HEK293 (cell line): ENCODE results near the gene CYP27C1.

ENCODE experiments used
- GLIS2 ChIP-seq: fragments of 450-650 bp; formaldehyde crosslinking; IDR thresholded peaks from 2 replicates; pipeline ENCODE4 v1.5.1; 2016; ENCODE audit warnings: missing biosample characterization, missing genetic modification characterization
- KLF1 ChIP-seq: fragments of 450-650 bp; formaldehyde crosslinking; IDR thresholded peaks from 2 replicates; pipeline ENCODE4 v1.5.1; 2016; ENCODE audit warnings: missing biosample characterization, missing genetic modification characterization
- KLF16 ChIP-seq: fragments of 450-650 bp; formaldehyde crosslinking; IDR thresholded peaks from 2 replicates; pipeline ENCODE4 v1.5.1; 2017; ENCODE audit warnings: missing biosample characterization, missing genetic modification characterization
- ZBTB7A ChIP-seq: fragments of 450-650 bp; formaldehyde crosslinking; IDR thresholded peaks from 2 replicates; pipeline ENCODE4 v1.5.1; 2016; ENCODE audit warnings: low read depth, missing biosample characterization, missing genetic modification characterization
- ZFHX2 ChIP-seq: fragments of 450-650 bp; formaldehyde crosslinking; conservative IDR thresholded peaks from 2 replicates; pipeline ENCODE4 v1.5.1; 2016; ENCODE audit warnings: missing biosample characterization, missing genetic modification characterization
- ZNF146 ChIP-seq: fragments of 450-650 bp; formaldehyde crosslinking; IDR thresholded peaks from 2 replicates; pipeline ENCODE4 v1.5.1; 2016; ENCODE audit warnings: missing biosample characterization, missing genetic modification characterization
- ZNF184 ChIP-seq: fragments of 450-650 bp; IDR thresholded peaks from 2 replicates; pipeline ENCODE4 v1.5.1; 2018; ENCODE audit warnings: missing biosample characterization, mild to moderate bottlenecking, missing genetic modification characterization
- ZNF24 ChIP-seq: fragments of 450-650 bp; formaldehyde crosslinking; IDR thresholded peaks from 2 replicates; pipeline ENCODE4 v1.5.1; 2016; ENCODE audit warnings: missing biosample characterization, missing genetic modification characterization
- ZNF274 ChIP-seq, 2 experiments: fragments of 200-500 bp in 1 of 2; fragments of 450-650 bp in 1 of 2; sonication (Bioruptor generic) in 1 of 2; formaldehyde crosslinking in 1 of 2; IDR thresholded peaks; 2 replicates each; pipeline versions ENCODE4 v1.5.1 to v1.6.1; 2014 to 2016; ENCODE audit warnings: borderline replicate concordance in 1 of 2, inconsistent platforms in 1 of 2, low read length in 1 of 2, missing biosample characterization in 1 of 2, missing genetic modification characterization in 1 of 2
- ZNF311 ChIP-seq: fragments of 450-650 bp; formaldehyde crosslinking; IDR thresholded peaks from 2 replicates; pipeline ENCODE4 v1.5.1; 2017; ENCODE audit warnings: missing biosample characterization, missing genetic modification characterization, borderline replicate concordance
- ZNF416 ChIP-seq: fragments of 450-650 bp; formaldehyde crosslinking; IDR thresholded peaks from 2 replicates; pipeline ENCODE4 v1.5.1; 2016; ENCODE audit warnings: missing biosample characterization, missing genetic modification characterization
- ZNF624 ChIP-seq: fragments of 450-650 bp; formaldehyde crosslinking; IDR thresholded peaks from 2 replicates; pipeline ENCODE4 v1.5.1; 2017; ENCODE audit warnings: missing biosample characterization, missing genetic modification characterization
- TF ChIP-seq, protein P1 (sequence below): fragments of 450-650 bp; formaldehyde crosslinking; IDR thresholded peaks from 2 replicates; pipeline ENCODE4 v1.5.1; 2016; ENCODE audit warnings: missing biosample characterization, missing genetic modification characterization
- TF ChIP-seq, protein P2 (sequence below): sonication (generic); formaldehyde crosslinking; IDR thresholded peaks from 2 replicates; pipeline ENCODE4 v1.8.1; 2022; ENCODE audit warnings: mild to moderate bottlenecking, moderate library complexity, missing genetic modification reagents

DNA sequence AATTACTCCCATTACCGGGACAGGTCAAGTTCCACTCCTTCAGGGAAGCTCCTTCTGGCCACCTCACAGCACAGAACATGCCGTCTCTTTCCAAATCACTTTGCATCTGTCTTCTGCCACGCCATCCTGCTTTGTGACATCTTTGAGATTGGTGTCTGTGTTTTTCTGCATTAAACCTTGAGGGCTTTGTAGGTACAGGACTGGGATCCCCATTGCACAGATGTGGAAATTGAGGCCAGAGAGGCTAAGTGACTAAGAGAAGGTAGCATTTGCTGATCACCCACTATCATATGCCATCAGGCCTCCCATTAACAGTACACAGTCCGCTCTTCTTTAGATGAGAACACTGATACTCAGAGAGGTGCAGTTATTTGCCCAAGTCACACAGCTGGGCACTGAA lies 9.5 kb upstream of the CYP27C1 start:
- TF ChIP-seq ZNF184 (tag by site-specific recombination), result no peak
- TF ChIP-seq GLIS2 (tag by site-specific recombination), result no peak
- TF ChIP-seq ZNF624 (tag by site-specific recombination), result no peak
- no peak for TF ChIP-seq ZNF311 (tag by site-specific recombination)
- TF ChIP-seq, protein P1, sequence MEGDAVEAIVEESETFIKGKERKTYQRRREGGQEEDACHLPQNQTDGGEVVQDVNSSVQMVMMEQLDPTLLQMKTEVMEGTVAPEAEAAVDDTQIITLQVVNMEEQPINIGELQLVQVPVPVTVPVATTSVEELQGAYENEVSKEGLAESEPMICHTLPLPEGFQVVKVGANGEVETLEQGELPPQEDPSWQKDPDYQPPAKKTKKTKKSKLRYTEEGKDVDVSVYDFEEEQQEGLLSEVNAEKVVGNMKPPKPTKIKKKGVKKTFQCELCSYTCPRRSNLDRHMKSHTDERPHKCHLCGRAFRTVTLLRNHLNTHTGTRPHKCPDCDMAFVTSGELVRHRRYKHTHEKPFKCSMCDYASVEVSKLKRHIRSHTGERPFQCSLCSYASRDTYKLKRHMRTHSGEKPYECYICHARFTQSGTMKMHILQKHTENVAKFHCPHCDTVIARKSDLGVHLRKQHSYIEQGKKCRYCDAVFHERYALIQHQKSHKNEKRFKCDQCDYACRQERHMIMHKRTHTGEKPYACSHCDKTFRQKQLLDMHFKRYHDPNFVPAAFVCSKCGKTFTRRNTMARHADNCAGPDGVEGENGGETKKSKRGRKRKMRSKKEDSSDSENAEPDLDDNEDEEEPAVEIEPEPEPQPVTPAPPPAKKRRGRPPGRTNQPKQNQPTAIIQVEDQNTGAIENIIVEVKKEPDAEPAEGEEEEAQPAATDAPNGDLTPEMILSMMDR (tag by site-specific recombination), result no peak
- TF ChIP-seq KLF16, result no peak
- TF ChIP-seq, protein P2, sequence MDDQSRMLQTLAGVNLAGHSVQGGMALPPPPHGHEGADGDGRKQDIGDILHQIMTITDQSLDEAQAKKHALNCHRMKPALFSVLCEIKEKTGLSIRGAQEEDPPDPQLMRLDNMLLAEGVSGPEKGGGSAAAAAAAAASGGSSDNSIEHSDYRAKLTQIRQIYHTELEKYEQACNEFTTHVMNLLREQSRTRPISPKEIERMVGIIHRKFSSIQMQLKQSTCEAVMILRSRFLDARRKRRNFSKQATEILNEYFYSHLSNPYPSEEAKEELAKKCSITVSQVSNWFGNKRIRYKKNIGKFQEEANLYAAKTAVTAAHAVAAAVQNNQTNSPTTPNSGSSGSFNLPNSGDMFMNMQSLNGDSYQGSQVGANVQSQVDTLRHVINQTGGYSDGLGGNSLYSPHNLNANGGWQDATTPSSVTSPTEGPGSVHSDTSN (CRISPR knock-in tag), result no peak
- TF ChIP-seq KLF1, result no peak
- no peak for TF ChIP-seq ZNF416 (tag by site-specific recombination)
- no peak for TF ChIP-seq ZBTB7A
- TF ChIP-seq ZNF24, result no peak
- TF ChIP-seq ZFHX2 (tag by site-specific recombination), result no peak
- TF ChIP-seq ZNF274 (IDR thresholded peaks at IDR 0.05; ENCODE audit: low read length), result no peak
- TF ChIP-seq ZNF274 (tag by site-specific recombination; IDR thresholded peaks at IDR 0.05; ENCODE audit: borderline replicate concordance), result no peak
- no peak for TF ChIP-seq ZNF146 (tag by site-specific recombination)
